Activated naive CD8-positive, alpha-beta T cell treated with anti-CD3 and anti-CD28 coated beads for 36 hours (primary cell): Measurements from ENCODE around the gene COL19A1. TPM values are rescaled to one million over a fixed set of nuclear protein-coding genes. Genes with fewer than 3 reads are reported as not detected.
"Not testable (repeated sequence)": the region's sequence is repeated elsewhere in the genome, so short reads cannot be mapped to it uniquely, and the experiment has no call there.

Experiments
- DNase-seq: peaks from one replicate; pipeline ENCODE4 v3.0.0; 2021
- H3K27ac Mint-ChIP-seq: one replicate; pipeline ENCODE4 v1.8.0; 2022; ENCODE audit warnings: mild to moderate bottlenecking, moderate library complexity, mixed read lengths
- H3K27me3 Mint-ChIP-seq: one replicate; pipeline ENCODE4 v1.8.0; 2022; ENCODE audit warnings: mild to moderate bottlenecking, mixed read lengths
- H3K36me3 Mint-ChIP-seq: one replicate; pipeline ENCODE4 v1.8.0; 2021; ENCODE audit warnings: mild to moderate bottlenecking, mixed read lengths
- H3K4me1 Mint-ChIP-seq: one replicate; pipeline ENCODE4 v1.8.0; 2021; ENCODE audit warnings: mixed read lengths
- H3K4me3 Mint-ChIP-seq: one replicate; pipeline ENCODE4 v1.8.0; 2022; ENCODE audit warnings: mild to moderate bottlenecking, moderate library complexity, mixed read lengths
- H3K9me3 Mint-ChIP-seq: one replicate; pipeline ENCODE4 v1.8.0; 2022; ENCODE audit warnings: mixed read lengths
- total RNA-seq, 2 experiments: library from RNA; stranded (reverse); gene quantifications; one replicate each; pipeline ENCODE4 v1.2.3, GENCODE V29; 2021

The COL19A1 gene
- total RNA-seq, 2 experiments from 2014 or later, result 0.36 to 0.47 TPM

GRCh38 chr6:69953491-69953890 is 87.1 kb downstream of the COL19A1 start:
- H3K9me3 Mint-ChIP-seq, result no peaks in the 10 kb centered on the region
- peaks cover 16% of the 10 kb centered on the region for H3K27me3 Mint-ChIP-seq
- H3K4me3 Mint-ChIP-seq, result no peak overlapping the region
- no peak for DNase-seq
- no peak overlapping the region for H3K27ac Mint-ChIP-seq
- no peaks in the 10 kb centered on the region for H3K36me3 Mint-ChIP-seq
- no peaks in the 10 kb centered on the region for H3K4me1 Mint-ChIP-seq

- Mint-ChIP-seq H3K27me3 (peaks cover 15% of the 10 kb centered on the region), H3K27ac (no peak overlapping the region), H3K9me3 (no peaks in the 10 kb centered on the region), H3K4me1 (no peaks in the 10 kb centered on the region), H3K36me3 (no peaks in the 10 kb centered on the region), H3K4me3 (no peak overlapping the region)
- no peak for DNase-seq
These were observed 88.4 kb downstream of the COL19A1 start for GRCh38 chr6:69954733-69955132.

GRCh38 chr6:69957985-69958559 is 91.7 kb downstream of the COL19A1 start:
- Mint-ChIP-seq H3K4me3 (no peak overlapping the region), H3K36me3 (no peaks in the 10 kb centered on the region), H3K4me1 (no peaks in the 10 kb centered on the region), H3K9me3 (no peaks in the 10 kb centered on the region), H3K27me3 (peaks cover 11% of the 10 kb centered on the region), H3K27ac (no peak overlapping the region)
- DNase-seq, result no peak

- H3K4me3 Mint-ChIP-seq, result no peak overlapping the region
- no peak for DNase-seq
- H3K9me3 Mint-ChIP-seq, result no peaks in the 10 kb centered on the region
- no peak overlapping the region for H3K27ac Mint-ChIP-seq
- H3K27me3 Mint-ChIP-seq, result peaks cover 4% of the 10 kb centered on the region
- H3K4me1 Mint-ChIP-seq, result no peaks in the 10 kb centered on the region
- no peaks in the 10 kb centered on the region for H3K36me3 Mint-ChIP-seq
These were observed 92.6 kb downstream of the COL19A1 start for GRCh38 chr6:69958978-69959377.

GRCh38 chr6:69965974-69966373 is 99.6 kb downstream of the COL19A1 start:
- H3K36me3 Mint-ChIP-seq, H3K27me3 Mint-ChIP-seq, H3K4me3 Mint-ChIP-seq, H3K27ac Mint-ChIP-seq, DNase-seq, H3K4me1 Mint-ChIP-seq, H3K9me3 Mint-ChIP-seq: not testable (repeated sequence)

GRCh38 chr6:69973138-69973537 is 106.8 kb downstream of the COL19A1 start:
- Mint-ChIP-seq H3K4me3 (no peak overlapping the region), H3K4me1 (no peaks in the 10 kb centered on the region), H3K27me3 (peaks cover 18% of the 10 kb centered on the region), H3K27ac (no peak overlapping the region), H3K36me3 (no peaks in the 10 kb centered on the region), H3K9me3 (no peaks in the 10 kb centered on the region)
- DNase-seq, result no peak

GRCh38 chr6:69973763-69974162 is 107.4 kb downstream of the COL19A1 start:
- H3K4me3 Mint-ChIP-seq, result no peak overlapping the region
- peaks cover 18% of the 10 kb centered on the region for H3K27me3 Mint-ChIP-seq
- no peaks in the 10 kb centered on the region for H3K9me3 Mint-ChIP-seq
- no peak for DNase-seq
- no peaks in the 10 kb centered on the region for H3K4me1 Mint-ChIP-seq
- no peak overlapping the region for H3K27ac Mint-ChIP-seq
- H3K36me3 Mint-ChIP-seq, result no peaks in the 10 kb centered on the region

- no peak overlapping the region for H3K4me3 Mint-ChIP-seq
- no peak for DNase-seq
- no peaks in the 10 kb centered on the region for H3K36me3 Mint-ChIP-seq
- no peak overlapping the region for H3K27ac Mint-ChIP-seq
- no peaks in the 10 kb centered on the region for H3K9me3 Mint-ChIP-seq
- no peaks in the 10 kb centered on the region for H3K4me1 Mint-ChIP-seq
- peaks cover 18% of the 10 kb centered on the region for H3K27me3 Mint-ChIP-seq
These were observed 107.8 kb downstream of the COL19A1 start for GRCh38 chr6:69974193-69974592.

GRCh38 chr6:69976591-69977090 is 110.3 kb downstream of the COL19A1 start:
- DNase-seq, result no peak
- H3K9me3 Mint-ChIP-seq, result no peaks in the 10 kb centered on the region
- no peak overlapping the region for H3K27ac Mint-ChIP-seq
- H3K4me3 Mint-ChIP-seq, result no peak overlapping the region
- H3K27me3 Mint-ChIP-seq, result peaks cover 12% of the 10 kb centered on the region
- no peaks in the 10 kb centered on the region for H3K36me3 Mint-ChIP-seq
- H3K4me1 Mint-ChIP-seq, result no peaks in the 10 kb centered on the region

GRCh38 chr6:69980624-69981023 is 114.3 kb downstream of the COL19A1 start:
- no peak overlapping the region for H3K4me3 Mint-ChIP-seq
- no peaks in the 10 kb centered on the region for H3K36me3 Mint-ChIP-seq
- no peak for DNase-seq
- H3K27ac Mint-ChIP-seq, result no peak overlapping the region
- peaks cover 3% of the 10 kb centered on the region for H3K27me3 Mint-ChIP-seq
- H3K4me1 Mint-ChIP-seq, result peaks cover 8% of the 10 kb centered on the region
- H3K9me3 Mint-ChIP-seq, result no peaks in the 10 kb centered on the region

GRCh38 chr6:69984506-69984905 is 118.2 kb downstream of the COL19A1 start:
- Mint-ChIP-seq H3K27ac (no peak overlapping the region), H3K4me1 (peaks cover 8% of the 10 kb centered on the region), H3K36me3 (no peaks in the 10 kb centered on the region), H3K9me3 (no peaks in the 10 kb centered on the region), H3K27me3 (no peaks in the 10 kb centered on the region), H3K4me3 (no peak overlapping the region)
- DNase-seq, result no peak

- H3K36me3 Mint-ChIP-seq, result no peaks in the 10 kb centered on the region
- H3K4me1 Mint-ChIP-seq, result peaks cover 8% of the 10 kb centered on the region
- H3K27ac Mint-ChIP-seq, result no peak overlapping the region
- H3K27me3 Mint-ChIP-seq, result no peaks in the 10 kb centered on the region
- DNase-seq, result no peak
- no peaks in the 10 kb centered on the region for H3K9me3 Mint-ChIP-seq
- no peak overlapping the region for H3K4me3 Mint-ChIP-seq
These were observed 118.8 kb downstream of the COL19A1 start for GRCh38 chr6:69985180-69985579.

- no peaks in the 10 kb centered on the region for H3K9me3 Mint-ChIP-seq
- no peak overlapping the region for H3K27ac Mint-ChIP-seq
- no peak overlapping the region for H3K4me3 Mint-ChIP-seq
- no peaks in the 10 kb centered on the region for H3K36me3 Mint-ChIP-seq
- DNase-seq, result no peak
- peaks cover 8% of the 10 kb centered on the region for H3K4me1 Mint-ChIP-seq
- peaks cover under 1% of the 10 kb centered on the region for H3K27me3 Mint-ChIP-seq
These were observed 121.2 kb downstream of the COL19A1 start for GRCh38 chr6:69987550-69987949.

GRCh38 chr6:69988458-69989126 is 122.2 kb downstream of the COL19A1 start:
- Mint-ChIP-seq H3K27ac (no peak overlapping the region), H3K36me3 (no peaks in the 10 kb centered on the region), H3K9me3 (no peaks in the 10 kb centered on the region), H3K4me1 (peaks cover 8% of the 10 kb centered on the region), H3K4me3 (no peak overlapping the region), H3K27me3 (peaks cover 11% of the 10 kb centered on the region)
- no peak for DNase-seq

GRCh38 chr6:69994251-69994650 is 127.9 kb downstream of the COL19A1 start:
- no peak overlapping the region for H3K4me3 Mint-ChIP-seq
- H3K27me3 Mint-ChIP-seq, result peaks cover 18% of the 10 kb centered on the region
- H3K27ac Mint-ChIP-seq, result no peak overlapping the region
- no peaks in the 10 kb centered on the region for H3K36me3 Mint-ChIP-seq
- no peaks in the 10 kb centered on the region for H3K4me1 Mint-ChIP-seq
- DNase-seq, result no peak
- H3K9me3 Mint-ChIP-seq, result no peaks in the 10 kb centered on the region

- no peaks in the 10 kb centered on the region for H3K4me1 Mint-ChIP-seq
These were observed 141.8 kb downstream of the COL19A1 start for GRCh38 chr6:70008189-70008588.

More at GRCh38 chr6:70008189-70008588, 141.8 kb downstream of the COL19A1 start:
- Mint-ChIP-seq H3K9me3 (peaks cover 7% of the 10 kb centered on the region), H3K27me3 (peaks cover 8% of the 10 kb centered on the region), H3K4me3 (no peak overlapping the region), H3K36me3 (no peaks in the 10 kb centered on the region), H3K27ac (no peak overlapping the region)
- no peak for DNase-seq
